ENCODE results near the gene ZBTB48.

DNA sequence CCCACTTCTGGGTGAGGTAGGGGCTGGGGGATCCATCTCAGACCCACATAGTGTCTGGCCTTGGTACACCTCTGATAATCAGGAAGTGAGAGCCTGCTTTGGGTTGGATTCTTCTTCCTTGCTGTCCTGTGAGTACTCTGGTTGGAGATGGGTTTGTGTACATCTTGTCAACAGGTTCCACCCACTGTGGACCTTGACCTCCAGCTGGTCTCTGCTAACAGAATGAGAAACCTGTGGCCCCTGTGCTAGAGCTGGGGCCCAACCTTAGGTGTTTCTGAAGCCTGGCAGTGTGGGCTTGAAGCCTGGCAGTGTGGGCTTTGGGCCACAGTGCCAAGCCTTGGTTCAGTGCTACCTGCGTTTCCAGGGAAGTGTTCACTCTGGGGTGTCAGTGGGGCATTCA is 2.6 kb downstream of the ZBTB48 start:
- TF ChIP-seq GATA2 (IDR thresholded peaks at IDR 0.05; ENCODE audit: low read depth, low read length) (no peak), GATA3 (IDR thresholded peaks at IDR 0.05; ENCODE audit: low read depth, low read length) (no peak)

Measured in SH-SY5Y (cell line).